HG03025 (cell line): Measurements from ENCODE around the gene SLC29A3.
"Not testable (repeated sequence)": the region's sequence is repeated elsewhere in the genome, so short reads cannot be mapped to it uniquely, and the experiment has no call there.

Source experiments
- ATAC-seq: cut with Tn5 transposase; IDR thresholded peaks from one replicate; pipeline ENCODE4 v1.9.1; 2021; ENCODE audit warnings: mild to moderate bottlenecking, moderate library complexity; ENCODE audit not compliant: unreplicated experiment, low FRiP score

The SLC29A3 gene

GRCh38 chr10:71343392-71343773 lies 24.3 kb downstream of the SLC29A3 start:
- no peak for ATAC-seq

DNA sequence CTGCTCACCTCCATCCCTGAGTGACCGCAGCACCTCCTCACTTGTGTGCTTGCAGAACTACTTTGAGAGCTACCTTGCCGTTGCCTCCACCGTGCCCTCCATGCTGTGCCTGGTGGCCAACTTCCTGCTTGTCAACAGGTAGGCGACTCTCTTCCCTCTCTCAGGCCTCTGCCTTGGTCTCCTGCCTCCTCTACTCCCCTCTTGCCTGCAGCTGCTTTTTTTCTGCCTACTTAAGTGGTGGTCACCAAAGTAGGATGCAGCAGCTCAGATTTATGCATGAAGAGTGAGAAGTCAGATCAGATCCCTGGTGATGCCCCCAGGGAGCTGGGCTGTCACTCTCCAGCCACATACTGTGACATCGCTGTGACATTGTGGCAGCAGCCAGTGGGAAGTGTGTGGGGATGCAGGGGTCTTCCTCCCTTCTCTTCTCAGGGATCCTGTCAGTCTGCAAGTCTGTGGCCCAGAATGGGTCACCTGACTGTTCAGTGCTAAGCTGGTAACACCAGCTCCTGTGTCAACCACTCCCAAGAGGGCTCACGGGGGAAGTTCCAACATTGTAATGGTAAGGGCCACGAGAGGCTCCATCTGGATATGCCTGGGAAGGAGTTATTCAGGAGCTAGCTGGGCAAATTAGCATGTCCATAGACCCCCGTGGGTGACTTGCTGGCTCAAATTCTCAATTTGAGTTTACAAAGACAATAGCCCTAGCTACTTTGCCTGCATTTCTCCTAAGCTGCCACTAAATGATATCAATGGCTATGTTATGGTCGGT lies 25.3 kb downstream of the SLC29A3 start:
- ATAC-seq = no peak

- no peak for ATAC-seq
These were observed 26.0 kb downstream of the SLC29A3 start for GRCh38 chr10:71344993-71345480.

DNA sequence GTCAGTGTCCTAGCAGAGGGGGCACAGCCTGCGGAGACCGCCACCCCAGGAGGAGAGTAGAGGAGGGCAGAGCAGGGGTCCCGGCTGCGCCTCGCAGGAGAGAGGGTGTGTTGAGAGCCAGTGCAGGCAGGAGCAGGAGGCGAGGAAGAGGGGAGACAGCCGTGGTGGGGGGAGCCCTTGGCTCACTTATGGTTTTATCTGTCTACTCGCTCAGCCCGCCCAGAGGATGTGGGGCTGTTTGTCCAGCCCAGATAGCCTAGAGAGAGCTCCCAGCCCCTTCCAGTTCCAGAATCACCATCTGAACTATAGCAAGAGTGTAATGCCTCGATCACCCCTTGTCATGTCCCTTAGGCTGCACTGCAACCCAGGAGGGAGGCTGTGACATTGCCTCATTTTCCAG lies 26.6 kb downstream of the SLC29A3 start:
- no peak for ATAC-seq

DNA sequence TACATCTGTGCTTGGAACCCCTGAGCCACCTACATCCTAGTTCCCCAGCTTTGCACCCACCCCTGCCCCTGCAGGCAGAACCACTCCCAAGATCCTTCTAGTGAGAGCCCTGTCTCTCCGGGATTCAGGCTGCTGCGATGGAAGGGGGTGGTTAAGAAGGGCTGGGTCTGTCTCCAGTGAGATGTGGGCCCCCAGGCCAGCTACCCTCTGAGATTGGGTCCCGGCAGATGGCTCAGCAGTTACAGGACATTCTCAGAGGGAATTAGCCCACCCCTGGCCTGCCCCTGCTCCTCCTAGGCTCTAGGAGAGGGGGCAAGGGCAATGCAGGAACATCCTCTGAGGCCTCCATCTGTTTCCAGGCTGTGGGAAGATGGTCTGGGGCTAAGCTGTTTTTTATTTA lies 27.7 kb downstream of the SLC29A3 start:
- no peak for ATAC-seq

DNA sequence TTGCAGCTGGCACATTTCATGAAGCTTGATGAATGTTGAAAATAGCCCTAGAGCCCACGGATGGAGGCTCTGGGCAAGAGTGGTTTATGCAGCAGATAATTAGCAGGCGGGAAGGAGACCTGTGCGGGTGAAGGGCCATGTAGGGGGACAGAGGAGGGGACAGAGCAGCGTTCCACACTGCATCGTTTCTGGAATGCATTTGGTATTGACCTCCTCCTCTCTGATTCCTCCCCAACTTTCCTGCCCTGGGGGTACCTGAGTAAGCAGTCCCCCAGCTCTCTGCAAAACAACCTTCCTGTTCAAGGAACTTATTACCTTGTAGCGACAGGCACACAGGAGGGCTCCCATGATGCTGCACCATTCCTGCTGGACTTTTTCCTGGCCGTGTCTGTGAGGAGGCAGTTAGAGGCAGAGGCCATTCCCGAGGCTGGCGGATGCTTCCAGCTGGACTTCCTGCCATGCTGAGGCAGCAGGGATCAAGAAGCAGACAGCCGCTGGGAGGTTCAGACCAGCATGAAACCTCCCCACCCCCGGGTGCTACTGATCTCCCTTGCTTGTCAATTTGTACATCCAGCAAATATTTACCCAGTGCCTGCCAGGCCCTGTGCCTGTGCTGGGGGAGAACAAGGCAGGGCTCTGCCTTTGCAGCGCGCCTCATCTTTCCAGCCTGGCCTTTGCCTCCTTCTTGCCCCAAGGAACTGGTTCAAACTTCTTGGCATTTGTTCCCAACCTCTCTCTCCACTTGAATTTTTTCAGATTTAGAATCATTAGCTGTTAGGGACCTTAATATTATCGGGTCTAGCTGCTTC lies 28.7 kb downstream of the SLC29A3 start:
- ATAC-seq = no peak

DNA sequence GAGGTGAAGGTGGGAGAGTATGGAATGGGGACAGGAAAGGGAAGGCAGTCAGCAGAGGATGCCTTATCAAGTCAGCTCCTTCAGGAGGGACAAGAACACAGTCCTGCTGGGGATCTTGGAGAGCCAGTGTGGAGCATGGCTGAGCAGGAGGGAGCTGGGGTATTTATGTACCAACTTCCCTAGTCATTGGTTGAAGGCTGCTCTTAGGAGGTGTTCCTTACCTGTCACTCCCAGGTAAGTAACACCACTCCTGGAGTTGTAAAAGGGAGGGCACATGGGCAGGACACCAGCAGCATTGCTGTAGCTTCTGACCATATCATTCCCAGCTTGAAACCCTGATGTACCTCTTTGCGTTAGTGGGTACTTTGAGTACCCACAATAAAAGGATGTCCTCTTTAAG lies 29.8 kb downstream of the SLC29A3 start:
- no peak for ATAC-seq

- no peak for ATAC-seq
These were observed 30.3 kb downstream of the SLC29A3 start for GRCh38 chr10:71349406-71349805.

DNA sequence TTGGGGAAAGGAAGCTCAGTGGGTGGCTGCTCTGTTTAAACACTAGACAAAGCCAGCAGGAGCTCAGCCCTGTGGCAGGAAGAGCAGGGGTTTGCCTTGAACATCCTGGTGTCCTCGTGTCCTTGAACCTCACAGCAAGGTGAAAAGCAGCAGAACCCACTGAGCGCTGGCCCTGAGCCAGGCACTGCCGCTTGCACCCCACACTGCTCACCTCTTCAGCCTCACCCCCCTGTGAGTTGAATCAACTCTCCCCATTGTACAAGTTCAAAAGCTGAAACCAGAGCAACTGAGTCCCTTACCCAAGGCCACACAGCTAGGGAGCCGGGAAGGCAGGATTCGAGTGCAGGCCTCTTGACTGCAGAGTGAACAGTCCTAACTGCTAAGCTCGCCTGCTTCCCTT lies 32.0 kb downstream of the SLC29A3 start:
- ATAC-seq = no peak

DNA sequence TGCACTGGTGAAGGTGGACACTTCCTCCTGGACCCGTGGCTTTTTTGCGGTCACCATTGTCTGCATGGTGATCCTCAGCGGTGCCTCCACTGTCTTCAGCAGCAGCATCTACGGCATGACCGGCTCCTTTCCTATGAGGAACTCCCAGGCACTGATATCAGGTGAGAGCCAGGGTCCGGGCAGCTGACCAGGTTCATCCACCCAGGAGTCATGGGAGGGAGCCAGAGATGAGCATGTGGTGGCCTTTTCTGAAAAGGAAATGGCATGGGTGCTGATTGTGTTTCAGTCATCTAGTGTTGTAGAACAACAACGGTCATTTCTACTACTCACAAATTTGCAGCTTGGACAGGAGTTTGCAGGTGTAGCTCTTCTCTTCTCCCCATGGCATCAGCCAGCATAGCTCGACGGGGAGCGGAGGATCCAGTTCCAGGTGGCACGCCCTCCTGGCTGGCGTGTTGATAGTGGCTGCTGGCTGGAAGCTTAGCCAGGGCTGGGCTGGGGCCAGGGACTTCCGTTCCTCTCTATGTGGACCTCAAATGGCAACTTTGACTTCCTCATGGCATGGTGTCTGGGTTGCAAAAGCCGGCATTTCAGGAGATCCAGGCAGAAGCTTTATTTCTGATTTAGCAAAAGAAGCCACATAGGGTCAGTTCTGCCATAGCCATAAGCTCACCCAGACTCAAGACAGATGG lies 32.7 kb downstream of the SLC29A3 start:
- ATAC-seq = no peak

- no peak for ATAC-seq
These were observed 34.6 kb downstream of the SLC29A3 start for GRCh38 chr10:71353639-71354038.

- ATAC-seq = no peak
These were observed 35.7 kb downstream of the SLC29A3 start for GRCh38 chr10:71354776-71355175.

- no peak for ATAC-seq
These were observed 36.8 kb downstream of the SLC29A3 start for GRCh38 chr10:71355886-71356285.

- ATAC-seq = no peak
These were observed 38.8 kb downstream of the SLC29A3 start for GRCh38 chr10:71357792-71358265.

DNA sequence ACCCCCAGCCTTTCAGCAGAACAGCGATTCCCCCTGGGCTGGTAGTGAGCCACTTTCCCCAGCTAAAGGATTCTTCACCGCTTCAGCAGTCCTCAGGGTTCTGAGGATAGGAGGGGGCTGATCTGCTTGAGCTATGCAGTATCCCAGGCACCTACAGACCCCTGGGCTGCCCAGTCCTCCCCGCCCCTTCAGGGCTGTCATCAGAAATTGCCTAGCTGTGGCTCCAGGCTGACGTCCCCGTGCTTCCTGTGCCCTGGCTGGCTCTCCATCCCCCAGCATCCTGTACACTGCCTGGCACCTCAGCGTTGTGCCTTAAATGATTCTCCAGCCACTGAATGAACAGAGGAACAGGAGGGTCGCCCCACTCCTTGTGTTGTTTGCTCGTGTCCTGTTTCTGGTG lies 39.2 kb downstream of the SLC29A3 start:
- no peak for ATAC-seq

- ATAC-seq = not testable (repeated sequence)
These were observed 39.8 kb downstream of the SLC29A3 start for GRCh38 chr10:71358906-71359305.

DNA sequence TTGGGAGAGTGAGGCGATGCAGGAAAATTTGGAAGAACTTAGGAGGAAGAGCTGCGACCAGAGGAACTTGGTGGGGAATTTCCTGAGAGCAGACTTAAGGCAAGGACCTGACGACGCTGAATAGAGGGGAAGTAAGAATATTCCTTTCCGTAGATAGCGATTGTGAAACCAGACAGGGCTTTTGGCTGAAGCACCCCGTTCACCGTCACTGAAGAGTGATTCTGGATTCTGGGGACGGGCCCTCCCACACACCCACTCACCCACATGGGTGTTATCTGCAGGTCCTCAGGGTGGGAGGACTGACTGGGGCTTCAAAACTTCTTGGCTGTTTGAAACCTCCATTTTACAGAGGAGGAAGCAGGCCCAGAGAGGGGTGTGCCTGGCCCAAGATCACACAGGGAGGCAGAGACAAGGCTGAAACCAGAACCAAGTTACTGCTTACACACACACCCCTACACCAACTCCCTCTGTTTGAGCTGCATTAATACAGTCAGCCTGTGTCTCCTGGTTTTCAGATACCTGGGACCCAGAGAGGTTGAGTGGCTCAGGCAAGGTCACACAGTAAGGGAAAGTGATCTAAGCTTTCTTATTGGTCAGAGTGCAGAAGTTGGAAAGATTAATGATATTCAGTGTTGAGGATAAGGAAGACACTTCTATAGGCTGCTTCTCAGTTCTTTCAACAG lies 40.4 kb downstream of the SLC29A3 start:
- ATAC-seq = no peak

GRCh38 chr10:71360735-71361134 lies 41.7 kb downstream of the SLC29A3 start:
- ATAC-seq = no peak

DNA sequence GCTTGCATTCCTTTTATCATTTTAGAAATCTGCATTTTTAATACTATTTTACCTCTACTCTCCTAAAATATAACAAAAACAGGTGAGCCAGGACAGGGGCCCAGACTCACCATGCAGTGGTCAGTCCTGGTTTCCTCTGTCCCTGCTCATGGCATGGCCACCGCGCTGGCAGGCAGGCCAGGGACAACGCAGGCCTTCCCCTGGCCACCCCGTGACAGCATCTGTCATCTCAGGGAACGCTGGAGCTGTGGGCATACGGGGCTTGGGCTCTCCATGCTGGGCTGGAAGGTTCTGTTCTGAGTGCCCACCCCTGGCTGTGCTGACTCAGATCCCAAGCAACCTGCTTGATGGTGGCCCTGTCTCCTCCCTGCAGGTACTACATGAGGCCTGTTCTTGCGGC lies 42.5 kb downstream of the SLC29A3 start:
- ATAC-seq = no peak

DNA sequence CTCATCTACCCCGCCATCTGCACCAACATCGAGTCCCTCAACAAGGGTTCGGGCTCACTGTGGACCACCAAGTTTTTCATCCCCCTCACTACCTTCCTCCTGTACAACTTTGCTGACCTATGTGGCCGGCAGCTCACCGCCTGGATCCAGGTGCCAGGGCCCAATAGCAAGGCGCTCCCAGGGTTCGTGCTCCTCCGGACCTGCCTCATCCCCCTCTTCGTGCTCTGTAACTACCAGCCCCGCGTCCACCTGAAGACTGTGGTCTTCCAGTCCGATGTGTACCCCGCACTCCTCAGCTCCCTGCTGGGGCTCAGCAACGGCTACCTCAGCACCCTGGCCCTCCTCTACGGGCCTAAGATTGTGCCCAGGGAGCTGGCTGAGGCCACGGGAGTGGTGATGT lies 43.1 kb downstream of the SLC29A3 start:
- ATAC-seq = no peak
